HEK293T (cell line): ENCODE measurements around the gene P2RY13.

Experiments
- CTCF ChIA-PET: fragments of 350-600 bp; formaldehyde crosslinking; extraction: SDS; loops from one replicate; lab custom pipeline; 2021; ENCODE audit warnings: antibody characterized with exemption, inconsistent platforms; lab: Yijun Ruan, JAX
- POLR2A ChIA-PET: fragments of 350-600 bp; formaldehyde crosslinking; extraction: SDS; loops from one replicate; lab custom pipeline; 2020; ENCODE audit warnings: antibody characterized with exemption, inconsistent platforms; lab: Yijun Ruan, JAX
- DNase-seq: peaks from one replicate; pipeline ENCODE4 v3.0.0; 2012; ENCODE audit warnings: mixed read lengths; ENCODE audit errors: extremely low spot score
- ARNT ChIP-seq: fragments of 450-650 bp; IDR thresholded peaks from 2 replicates; pipeline ENCODE4 v1.6.1; 2017; ENCODE audit warnings: mild to moderate bottlenecking
- BHLHE40 ChIP-seq: fragments of 450-650 bp; IDR thresholded peaks from 2 replicates; pipeline ENCODE4 v1.6.1; 2016; ENCODE audit warnings: mild to moderate bottlenecking, moderate library complexity, borderline replicate concordance
- CTBP1 ChIP-seq: fragments of 450-650 bp; IDR thresholded peaks from 2 replicates; pipeline ENCODE4 v1.6.1; 2016; ENCODE audit warnings: borderline replicate concordance
- ELF4 ChIP-seq: fragments of 450-650 bp; IDR thresholded peaks from 2 replicates; pipeline ENCODE4 v1.6.1; 2017; ENCODE audit warnings: antibody characterized with exemption
- FOXA1 ChIP-seq: fragments of 450-650 bp; IDR thresholded peaks from 2 replicates; pipeline ENCODE4 v1.6.1; 2016; ENCODE audit warnings: mild to moderate bottlenecking
- FOXK2 ChIP-seq: fragments of 450-650 bp; IDR thresholded peaks from 2 replicates; pipeline ENCODE4 v1.6.1; 2016; ENCODE audit warnings: mild to moderate bottlenecking
- FOXM1 ChIP-seq: fragments of 450-650 bp; IDR thresholded peaks from 2 replicates; pipeline ENCODE4 v1.6.1; 2017; ENCODE audit warnings: mild to moderate bottlenecking, borderline replicate concordance
- HDGF ChIP-seq: fragments of 450-650 bp; IDR thresholded peaks from 2 replicates; pipeline ENCODE4 v1.6.1; 2017; ENCODE audit warnings: antibody characterized with exemption, borderline replicate concordance
- L3MBTL2 ChIP-seq: fragments of 450-650 bp; conservative IDR thresholded peaks from 2 replicates; pipeline ENCODE4 v1.6.1; 2016; ENCODE audit warnings: mild to moderate bottlenecking
- LEF1 ChIP-seq: fragments of 450-650 bp; IDR thresholded peaks from 2 replicates; pipeline ENCODE4 v1.6.1; 2017; ENCODE audit warnings: mild to moderate bottlenecking, borderline replicate concordance
- NFRKB ChIP-seq: fragments of 450-650 bp; IDR thresholded peaks from 2 replicates; pipeline ENCODE4 v1.6.1; 2016; ENCODE audit warnings: mild to moderate bottlenecking, moderate library complexity
- PKNOX1 ChIP-seq: fragments of 450-650 bp; IDR thresholded peaks from 2 replicates; pipeline ENCODE4 v1.6.1; 2016
- SP1 ChIP-seq: fragments of 450-650 bp; IDR thresholded peaks from 2 replicates; pipeline ENCODE4 v1.6.1; 2017
- SUZ12 ChIP-seq: fragments of 450-650 bp; IDR thresholded peaks from 2 replicates; pipeline ENCODE4 v1.6.1; 2016; ENCODE audit warnings: mild to moderate bottlenecking
- TARDBP ChIP-seq: fragments of 450-650 bp; IDR thresholded peaks from 2 replicates; pipeline ENCODE4 v1.6.1; 2016
- ZNF384 ChIP-seq: fragments of 450-650 bp; IDR thresholded peaks from 2 replicates; pipeline ENCODE4 v1.6.1; 2016

P2RY13 gene

GRCh38 chr3:151362751-151363174 lies 33.4 kb upstream of the P2RY13 start:
- DNase-seq, result no peak
- TF ChIP-seq NFRKB (no peak), LEF1 (no peak), BHLHE40 (no peak), HDGF (no peak), FOXM1 (no peak), FOXK2 (no peak), ARNT (no peak), CTBP1 (no peak), TARDBP (no peak), ELF4 (no peak), L3MBTL2 (no peak), SP1 (no peak), PKNOX1 (no peak), SUZ12 (no peak), FOXA1 (no peak), ZNF384 (no peak)
- ChIA-PET POLR2A (no interaction called here), CTCF (no interaction called here)

GRCh38 chr3:151357463-151357850 lies 28.1 kb upstream of the P2RY13 start:
- CTCF ChIA-PET, result interaction anchor here (0.7 to 1.3 kb wide), 2 partner anchors 22 to 211 kb away, joined by 3 to 4 read pairs; no protein-coding TSS in a partner anchor
- POLR2A ChIA-PET, result no interaction called here
- TF ChIP-seq LEF1, result no peak
- no peak for TF ChIP-seq HDGF
- TF ChIP-seq FOXK2, result no peak
- TF ChIP-seq ZNF384, result no peak
- TF ChIP-seq FOXM1, result no peak
- TF ChIP-seq BHLHE40, result no peak
- TF ChIP-seq FOXA1, result no peak
- TF ChIP-seq ELF4, result no peak
- no peak for TF ChIP-seq TARDBP
- TF ChIP-seq L3MBTL2, result no peak
- TF ChIP-seq NFRKB, result no peak
- TF ChIP-seq SP1, result no peak
- no peak for TF ChIP-seq SUZ12
- no peak for TF ChIP-seq ARNT
- TF ChIP-seq PKNOX1, result no peak
- no peak for TF ChIP-seq CTBP1
- DNase-seq, result no peak

- CTCF ChIA-PET, result interaction anchor here (1.3 kb wide), 1 partner anchor 23 kb away, joined by 3 read pairs; no protein-coding TSS in a partner anchor
- POLR2A ChIA-PET, result no interaction called here
- TF ChIP-seq FOXM1 (no peak), L3MBTL2 (no peak), SUZ12 (no peak)
- no peak for DNase-seq
These were observed 27.6 kb upstream of the P2RY13 start for GRCh38 chr3:151356794-151357462.

GRCh38 chr3:151351648-151352047 lies 22.3 kb upstream of the P2RY13 start:
- TF ChIP-seq FOXK2, result no peak
- TF ChIP-seq FOXM1, result no peak
- TF ChIP-seq ELF4, result no peak
- TF ChIP-seq SUZ12, result no peak
- TF ChIP-seq HDGF, result no peak
- no peak for TF ChIP-seq PKNOX1
- no peak for TF ChIP-seq SP1
- TF ChIP-seq ZNF384, result no peak
- no peak for TF ChIP-seq BHLHE40
- no peak for TF ChIP-seq CTBP1
- no peak for TF ChIP-seq FOXA1
- TF ChIP-seq NFRKB, result no peak
- no peak for TF ChIP-seq TARDBP
- TF ChIP-seq ARNT, result no peak
- DNase-seq, result no peak
- ChIA-PET CTCF (no interaction called here), POLR2A (no interaction called here)

- POLR2A ChIA-PET, result no interaction called here
- TF ChIP-seq L3MBTL2 (no peak), LEF1 (no peak), ELF4 (no peak), HDGF (no peak), FOXM1 (no peak), SUZ12 (no peak), TARDBP (no peak), SP1 (no peak), FOXA1 (no peak), BHLHE40 (no peak), ARNT (no peak), ZNF384 (no peak), PKNOX1 (no peak)
- CTCF ChIA-PET, result no interaction called here
- DNase-seq, result no peak
These were observed 21.9 kb upstream of the P2RY13 start for GRCh38 chr3:151351219-151351618.

- ChIA-PET CTCF (no interaction called here), POLR2A (no interaction called here)
- DNase-seq, result no peak
- TF ChIP-seq FOXM1 (no peak), L3MBTL2 (no peak), CTBP1 (no peak), LEF1 (no peak), TARDBP (no peak), ZNF384 (no peak), HDGF (no peak), BHLHE40 (no peak), ARNT (no peak), SP1 (no peak), PKNOX1 (no peak), FOXK2 (no peak), ELF4 (no peak), SUZ12 (no peak)
These were observed 21.3 kb upstream of the P2RY13 start for GRCh38 chr3:151350656-151351055.
